Measurements from ENCODE around the gene RPL39.

- TF ChIP-seq POLR2AphosphoS5 (IDR thresholded peaks at IDR 0.05): peak; percentile 7 to 88 (median 83)
- TF ChIP-seq, protein P1, sequence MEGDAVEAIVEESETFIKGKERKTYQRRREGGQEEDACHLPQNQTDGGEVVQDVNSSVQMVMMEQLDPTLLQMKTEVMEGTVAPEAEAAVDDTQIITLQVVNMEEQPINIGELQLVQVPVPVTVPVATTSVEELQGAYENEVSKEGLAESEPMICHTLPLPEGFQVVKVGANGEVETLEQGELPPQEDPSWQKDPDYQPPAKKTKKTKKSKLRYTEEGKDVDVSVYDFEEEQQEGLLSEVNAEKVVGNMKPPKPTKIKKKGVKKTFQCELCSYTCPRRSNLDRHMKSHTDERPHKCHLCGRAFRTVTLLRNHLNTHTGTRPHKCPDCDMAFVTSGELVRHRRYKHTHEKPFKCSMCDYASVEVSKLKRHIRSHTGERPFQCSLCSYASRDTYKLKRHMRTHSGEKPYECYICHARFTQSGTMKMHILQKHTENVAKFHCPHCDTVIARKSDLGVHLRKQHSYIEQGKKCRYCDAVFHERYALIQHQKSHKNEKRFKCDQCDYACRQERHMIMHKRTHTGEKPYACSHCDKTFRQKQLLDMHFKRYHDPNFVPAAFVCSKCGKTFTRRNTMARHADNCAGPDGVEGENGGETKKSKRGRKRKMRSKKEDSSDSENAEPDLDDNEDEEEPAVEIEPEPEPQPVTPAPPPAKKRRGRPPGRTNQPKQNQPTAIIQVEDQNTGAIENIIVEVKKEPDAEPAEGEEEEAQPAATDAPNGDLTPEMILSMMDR (IDR thresholded peaks at IDR 0.05): no peak
- no peak for TF ChIP-seq POLR2A (IDR thresholded peaks at IDR 0.05)
- no peak for TF ChIP-seq EP300 (IDR thresholded peaks at IDR 0.05)
Measured at GRCh38 chrX:119791437-119792231, at the start of gene RPL39.
